Liver (tissue), 9 donors: ENCODE measurements around the gene EIF2AK2. TPM values are rescaled to one million over a fixed set of nuclear protein-coding genes. Genes with fewer than 3 reads are reported as not detected.

ENCODE experiments used
- DNase-seq: peaks from one replicate; pipeline ENCODE4 v3.0.0-alpha.2; 2017; ENCODE audit warnings: low spot score
- H3K27ac ChIP-seq, 2 donors: one replicate each; pipeline ENCODE4 v1.7.0; 2013; ENCODE audit warnings: inconsistent platforms in 2 of 2, low read length in 2 of 2, control low read depth in 1 of 2, low read depth in 1 of 2, mild to moderate bottlenecking in 1 of 2
- H3K27me3 ChIP-seq, 4 donors: one replicate each; pipeline versions ENCODE4 v1.6.1 to v1.7.0; 2013; ENCODE audit warnings: low read length in 3 of 4, inconsistent platforms in 1 of 4, mild to moderate bottlenecking in 1 of 4, moderate library complexity in 1 of 4; ENCODE audit not compliant: control insufficient read depth in 4 of 4, insufficient read depth in 4 of 4
- H3K36me3 ChIP-seq, 4 donors: one replicate each; pipeline versions ENCODE4 v1.6.1 to v1.7.0; 2013; ENCODE audit warnings: low read length in 3 of 4, mild to moderate bottlenecking in 3 of 4, low read depth in 1 of 4, moderate library complexity in 1 of 4; ENCODE audit not compliant: control insufficient read depth in 4 of 4, insufficient read depth in 3 of 4
- H3K4me1 ChIP-seq, 4 donors: one replicate each; pipeline versions ENCODE4 v1.6.1 to v1.7.0; 2013; ENCODE audit warnings: low read length in 3 of 4, mild to moderate bottlenecking in 3 of 4, moderate library complexity in 1 of 4; ENCODE audit not compliant: control insufficient read depth in 4 of 4, insufficient read depth in 4 of 4
- H3K4me3 ChIP-seq, 3 donors: one replicate each; pipeline versions ENCODE4 v1.6.1 to v1.7.0; 2013; ENCODE audit warnings: low read length in 3 of 3, control low read depth in 1 of 3, low read depth in 1 of 3, mild to moderate bottlenecking in 1 of 3
- H3K9ac ChIP-seq, 2 donors: one replicate each; pipeline ENCODE4 v1.7.0; 2013; ENCODE audit warnings: low read length in 2 of 2, mild to moderate bottlenecking in 2 of 2, moderate library complexity in 2 of 2, control low read depth in 1 of 2, low read depth in 1 of 2
- H3K9me3 ChIP-seq, 4 donors: one replicate each; pipeline versions ENCODE4 v1.6.1 to v1.7.0; 2013; ENCODE audit warnings: low read length in 3 of 4; ENCODE audit not compliant: control insufficient read depth in 4 of 4
- ATF3 ChIP-seq: IDR thresholded peaks from 2 replicates; pipeline ENCODE4 v1.6.1; 2016; ENCODE audit warnings: antibody characterized with exemption
- CTCF ChIP-seq: fragments of 150-350 bp; IDR thresholded peaks from 2 replicates; pipeline ENCODE4 v1.5.1; 2017; ENCODE audit warnings: improper control_type of control experiment, low read depth, low read length; ENCODE audit not compliant: missing input control
- EGR1 ChIP-seq, 2 donors: IDR thresholded peaks; 2 replicates each; pipeline ENCODE4 v1.6.1; 2016 to 2018; ENCODE audit warnings: antibody characterized with exemption in 2 of 2, low read depth in 2 of 2
- FOXA1 ChIP-seq: IDR thresholded peaks from 2 replicates; pipeline ENCODE4 v1.6.1; 2016; ENCODE audit warnings: antibody characterized with exemption
- FOXA2 ChIP-seq: IDR thresholded peaks from 2 replicates; pipeline ENCODE4 v1.6.1; 2016; ENCODE audit warnings: antibody characterized with exemption
- GABPA ChIP-seq, 2 donors: IDR thresholded peaks in 1 of 2; conservative IDR thresholded peaks in 1 of 2; 2 replicates each; pipeline ENCODE4 v1.6.1; 2016; ENCODE audit warnings: antibody characterized with exemption in 2 of 2, mild to moderate bottlenecking in 1 of 2, moderate library complexity in 1 of 2
- HNF4A ChIP-seq, 2 donors: conservative IDR thresholded peaks; 2 replicates each; pipeline ENCODE4 v1.6.1; 2016; ENCODE audit warnings: antibody characterized with exemption in 2 of 2, mild to moderate bottlenecking in 2 of 2
- HNF4G ChIP-seq: IDR thresholded peaks from 2 replicates; pipeline ENCODE4 v1.6.1; 2016; ENCODE audit warnings: antibody characterized with exemption
- JUND ChIP-seq, 2 donors: IDR thresholded peaks; 2 replicates each; pipeline ENCODE4 v1.6.1; 2016; ENCODE audit warnings: antibody characterized with exemption in 2 of 2
- MAX ChIP-seq: IDR thresholded peaks from 2 replicates; pipeline ENCODE4 v1.6.1; 2016; ENCODE audit warnings: antibody characterized with exemption
- NR2F2 ChIP-seq: IDR thresholded peaks from 2 replicates; pipeline ENCODE4 v1.6.1; 2016; ENCODE audit warnings: antibody characterized with exemption
- RAD21 ChIP-seq, 2 donors: IDR thresholded peaks; 2 replicates each; pipeline ENCODE4 v1.6.1; 2016; ENCODE audit warnings: antibody characterized with exemption in 2 of 2, mild to moderate bottlenecking in 2 of 2
- REST ChIP-seq: IDR thresholded peaks from 2 replicates; pipeline ENCODE4 v1.6.1; 2016; ENCODE audit warnings: antibody characterized with exemption, mild to moderate bottlenecking
- RXRA ChIP-seq, 2 donors: IDR thresholded peaks; 2 replicates each; pipeline ENCODE4 v1.6.1; 2017 to 2018; ENCODE audit warnings: antibody characterized with exemption in 2 of 2, mild to moderate bottlenecking in 1 of 2
- SP1 ChIP-seq: IDR thresholded peaks from 2 replicates; pipeline ENCODE4 v1.6.1; 2018; ENCODE audit warnings: antibody characterized with exemption, mild to moderate bottlenecking
- TAF1 ChIP-seq: conservative IDR thresholded peaks from 2 replicates; pipeline ENCODE4 v1.6.1; 2016; ENCODE audit warnings: antibody characterized with exemption, mild to moderate bottlenecking
- YY1 ChIP-seq: IDR thresholded peaks from 2 replicates; pipeline ENCODE4 v1.6.1; 2016; ENCODE audit warnings: antibody characterized with exemption, mild to moderate bottlenecking
- ZBTB33 ChIP-seq: IDR thresholded peaks from 2 replicates; pipeline ENCODE4 v1.6.1; 2016; ENCODE audit warnings: antibody characterized with exemption
- WGBS: extraction: QIAGEN DNeasy Blood & Tissue Kit; methylation state at CpG from one replicate; pipeline ENCODE4 v1.1.7; 2013; 5-methylcytosine and 5-hydroxymethylcytosine counted together
- polyA plus RNA-seq, 2 donors: library from polyadenylated mRNA; stranded (reverse) in 1 of 2; unstranded in 1 of 2; fragments of 200-250 nt in 1 of 2; fragments of >200 nt in 1 of 2; fragmentation: Nextera tagmentation in 1 of 2; extraction: Ambion mirVana in 1 of 2; gene quantifications; one replicate each; pipeline versions ENCODE4 v1.2.1 to v1.2.3, GENCODE V29; 2013 to 2015
- total RNA-seq, 2 donors: library from RNA; depleted of rRNA; stranded (reverse); fragments of >200 nt; gene quantifications; one replicate each; pipeline ENCODE4 v1.2.3, GENCODE V29; 2014
- donor health status: healthy.
- donor health status: healthy.
- donor health status: healthy.
- donor health status: healthy.
- donor health status: healthy.

The EIF2AK2 gene
- total and polyA plus RNA-seq, 4 donors, result 4.4 to 20.0 (median 13.2) TPM

- H3K4me3 ChIP-seq, result no peak overlapping the region
- no peak for TF ChIP-seq JUND (IDR thresholded peaks at IDR 0.05)
- no peak for TF ChIP-seq TAF1
- TF ChIP-seq ATF3, result no peak
- TF ChIP-seq HNF4G, result no peak
- no peak for TF ChIP-seq CTCF
- no peak for TF ChIP-seq EGR1 (IDR thresholded peaks at IDR 0.05; ENCODE audit: low read depth in 2 of 2)
- TF ChIP-seq GABPA (IDR thresholded peaks at IDR 0.05 in 1 of 2, conservative IDR thresholded peaks at IDR 0.05 in 1 of 2), result no peak
- TF ChIP-seq MAX, result no peak
- no peak for TF ChIP-seq HNF4A (conservative IDR thresholded peaks at IDR 0.05)
- no peak for TF ChIP-seq SP1
- TF ChIP-seq NR2F2, result no peak
- TF ChIP-seq YY1, result no peak
- TF ChIP-seq ZBTB33, result no peak
- no peak for TF ChIP-seq REST
- no peak for TF ChIP-seq RAD21 (IDR thresholded peaks at IDR 0.05)
- TF ChIP-seq FOXA1, result no peak
- TF ChIP-seq FOXA2, result no peak
- no peak for TF ChIP-seq RXRA (IDR thresholded peaks at IDR 0.05)
- peaks cover 3 to 37% (median 30%) of the 10 kb centered on the region in 4 donors for H3K36me3 ChIP-seq
- peaks cover 0 to 8% (median 4%) of the 10 kb centered on the region in 4 donors for H3K4me1 ChIP-seq
- WGBS, result 81% methylated on average over 1 of the region's 1 CpG
- no peak overlapping the region for H3K9ac ChIP-seq
- peaks cover 0 to 6% (median 2%) of the 10 kb centered on the region in 4 donors for H3K9me3 ChIP-seq
- no peaks in the 10 kb centered on the region for H3K27me3 ChIP-seq
- H3K27ac ChIP-seq, result no peak overlapping the region
- no peak for DNase-seq
Measured at GRCh38 chr2:37201208-37201607, 44.4 kb upstream of the EIF2AK2 start.
